GOT3 (cell line): Measurements from ENCODE around the gene P2RX1.

Source experiments
- DNase-seq: peaks from one replicate; lab custom pipeline; 2025; ENCODE audit warnings: mixed read lengths; lab: John Stamatoyannopoulos, UW

The P2RX1 gene

GRCh38 chr17:3915995-3916696, at the start of gene P2RX1:
Gene P2RX1 (minus strand): TSS chr17:3916465. CDS start chr17:3916225, 240 bp downstream.
- DNase-seq = no peak

GRCh38 chr17:3965118-3965800, 49.0 kb upstream of the P2RX1 start:
- DNase-seq = no peak

GRCh38 chr17:3964203-3965117, 48.2 kb upstream of the P2RX1 start, which contains the start of gene ATP2A3:
Gene ATP2A3 (minus strand): TSS chr17:3964437. CDS start chr17:3964291, 146 bp downstream.
- no peak for DNase-seq

GRCh38 chr17:3963237-3964201, 47.3 kb upstream of the P2RX1 start:
- DNase-seq = no peak

GRCh38 chr17:3962965-3963236, 46.6 kb upstream of the P2RX1 start:
- no peak for DNase-seq

- DNase-seq = no peak
Observed at GRCh38 chr17:3962217-3962964, 46.1 kb upstream of the P2RX1 start.

GRCh38 chr17:3961564-3962047, 45.3 kb upstream of the P2RX1 start:
- no peak for DNase-seq

GRCh38 chr17:3960764-3961163, 44.5 kb upstream of the P2RX1 start:
- DNase-seq = no peak

- no peak for DNase-seq
Observed at GRCh38 chr17:3959921-3960601, 43.8 kb upstream of the P2RX1 start.

- no peak for DNase-seq
Observed at GRCh38 chr17:3959295-3959899, 43.1 kb upstream of the P2RX1 start.

GRCh38 chr17:3957735-3958599, 41.7 kb upstream of the P2RX1 start:
- DNase-seq = no peak

- no peak for DNase-seq
Observed at GRCh38 chr17:3956983-3957382, 40.7 kb upstream of the P2RX1 start.

- DNase-seq = no peak
Observed at GRCh38 chr17:3956327-3956957, 40.2 kb upstream of the P2RX1 start.

GRCh38 chr17:3955673-3955988, 39.4 kb upstream of the P2RX1 start:
- DNase-seq = no peak

- DNase-seq = no peak
Observed at GRCh38 chr17:3954976-3955672, 38.9 kb upstream of the P2RX1 start.

- DNase-seq = no peak
Observed at GRCh38 chr17:3954086-3954485, 37.8 kb upstream of the P2RX1 start.

- no peak for DNase-seq
Observed at GRCh38 chr17:3953542-3953941, 37.3 kb upstream of the P2RX1 start.

- no peak for DNase-seq
Observed at GRCh38 chr17:3952186-3952585, 35.9 kb upstream of the P2RX1 start.
